NCI-H1930 (cell line): ENCODE results near the gene CLIC4.
A peak's percentile ranks its signal among the peaks of the same experiment; 100 is the strongest.
"Not testable (repeated sequence)": the region's sequence is repeated elsewhere in the genome, so short reads cannot be mapped to it uniquely, and the experiment has no call there.

Experiments used
- DNase-seq, 2 experiments: peaks; one replicate each; lab custom pipeline; 2025; lab: John Stamatoyannopoulos, UW

CLIC4 gene

GRCh38 chr1:24811494-24811893 is 66.2 kb downstream of the CLIC4 start:
- DNase-seq: not testable (repeated sequence)

- not testable (repeated sequence) for DNase-seq
Observed at GRCh38 chr1:24820221-24820620, 75.0 kb downstream of the CLIC4 start.

GRCh38 chr1:24822887-24823286 is 77.6 kb downstream of the CLIC4 start:
- DNase-seq: no peak

- not testable (repeated sequence) for DNase-seq
Observed at GRCh38 chr1:24823486-24823885, 78.2 kb downstream of the CLIC4 start.

GRCh38 chr1:24825174-24825573 is 79.9 kb downstream of the CLIC4 start:
- DNase-seq: no peak

- no peak for DNase-seq
Observed at GRCh38 chr1:24826510-24826909, 81.3 kb downstream of the CLIC4 start.

- DNase-seq: peak in 1 of 2 experiments; percentile 15
Observed at GRCh38 chr1:24827379-24828135, 82.3 kb downstream of the CLIC4 start.

- no peak for DNase-seq
Observed at GRCh38 chr1:24828183-24828886, 83.1 kb downstream of the CLIC4 start.

- DNase-seq: peak; percentile 74 to 85
Observed at GRCh38 chr1:24828887-24829192, 83.6 kb downstream of the CLIC4 start.

GRCh38 chr1:24830680-24831272 is 85.5 kb downstream of the CLIC4 start:
- peak; percentile 20 to 21 for DNase-seq

GRCh38 chr1:24841593-24841992 is 96.3 kb downstream of the CLIC4 start:
- DNase-seq: no peak

GRCh38 chr1:24846671-24847070 is 101.4 kb downstream of the CLIC4 start:
- no peak for DNase-seq

GRCh38 chr1:24847995-24848881 is 103.0 kb downstream of the CLIC4 start:
- no peak for DNase-seq

GRCh38 chr1:24849672-24850295 is 104.5 kb downstream of the CLIC4 start:
- DNase-seq: no peak

GRCh38 chr1:24850328-24850920 is 105.2 kb downstream of the CLIC4 start:
- no peak for DNase-seq

- no peak for DNase-seq
Observed at GRCh38 chr1:24853649-24854048, 108.4 kb downstream of the CLIC4 start.

GRCh38 chr1:24855474-24855873 is 110.2 kb downstream of the CLIC4 start:
- no peak for DNase-seq

GRCh38 chr1:24856787-24857506 is 111.7 kb downstream of the CLIC4 start:
- no peak for DNase-seq

- DNase-seq: no peak
Observed at GRCh38 chr1:24857507-24858133, 112.4 kb downstream of the CLIC4 start.

GRCh38 chr1:24858277-24858676 is 113.0 kb downstream of the CLIC4 start:
- DNase-seq: no peak
